H1 (cell line): ENCODE results near the gene TAPT1. TPM values are rescaled to one million over a fixed set of nuclear protein-coding genes. Genes with fewer than 3 reads are reported as not detected.

Experiments
- CTCF ChIA-PET: fragments of 300-600 bp; sonication (Branson Sonifier 250); formaldehyde crosslinking; loops from one replicate; lab custom pipeline; 2021; ENCODE audit not compliant: partially characterized antibody; lab: Charles Lee
- POLR2A ChIA-PET: fragments of 300-600 bp; sonication (Branson Sonifier 250); formaldehyde crosslinking; loops from one replicate; lab custom pipeline; 2021; ENCODE audit warnings: inconsistent platforms; ENCODE audit not compliant: partially characterized antibody; lab: Charles Lee
- DNase-seq, 2 experiments: peaks; one replicate each; pipeline versions ENCODE4 v3.0.0 to v3.0.0-alpha.2; 2010 to 2022; ENCODE audit warnings: low spot score in 2 of 2, low read depth in 1 of 2, mixed read lengths in 1 of 2
- FAIRE-seq: peaks from 2 replicates; lab custom pipeline; 2011; peaks lifted over from hg19 to GRCh38; lab: Jason Lieb, UNC
- H2AFZ ChIP-seq: 2 replicates; pipeline ENCODE4 v1.8.1; 2012; ENCODE audit warnings: low read length, inconsistent platforms
- H2AK5ac ChIP-seq: 2 replicates; pipeline ENCODE4 v1.6.1; 2013; ENCODE audit warnings: low read depth, low read length
- H2BK120ac ChIP-seq: replicated peaks from 2 replicates; pipeline ENCODE3; 2013; ENCODE audit warnings: low read depth, low read length, inconsistent platforms
- H2BK12ac ChIP-seq: 2 replicates; pipeline ENCODE4 v1.6.1; 2013; ENCODE audit warnings: low read depth, low read length
- H2BK15ac ChIP-seq: 2 replicates; pipeline ENCODE4 v1.6.1; 2013; ENCODE audit warnings: low read length
- H2BK20ac ChIP-seq: 2 replicates; pipeline ENCODE4 v1.6.1; 2013; ENCODE audit warnings: low read length
- H2BK5ac ChIP-seq: 2 replicates; pipeline ENCODE4 v1.6.1; 2013; ENCODE audit warnings: low read depth, low read length
- H3K14ac ChIP-seq: 2 replicates; pipeline ENCODE4 v1.6.1; 2013; ENCODE audit warnings: inconsistent platforms; ENCODE audit not compliant: insufficient read length
- H3K18ac ChIP-seq: 2 replicates; pipeline ENCODE4 v1.6.1; 2013; ENCODE audit warnings: low read length; ENCODE audit errors: extremely low read depth
- H3K23ac ChIP-seq: 2 replicates; pipeline ENCODE4 v1.6.1; 2013; ENCODE audit warnings: inconsistent platforms; ENCODE audit not compliant: insufficient read length
- H3K23me2 ChIP-seq: 2 replicates; pipeline ENCODE4 v1.6.1; 2013; ENCODE audit warnings: low read depth, low read length
- H3K27ac ChIP-seq: 2 replicates; pipeline ENCODE4 v1.6.1; 2011; ENCODE audit warnings: low read depth, low read length, inconsistent platforms
- H3K27me3 ChIP-seq, 4 experiments: replicated peaks in 1 of 4; 1 replicate in 1 of 4; 2 replicates in 3 of 4; pipeline versions ENCODE4 v1.6.1 to v1.8.1; 2011 to 2013; ENCODE audit warnings: low read length in 3 of 4, mild to moderate bottlenecking in 3 of 4, inconsistent platforms in 2 of 4, mixed read lengths in 2 of 4, moderate library complexity in 1 of 4; ENCODE audit not compliant: control insufficient read depth in 3 of 4, insufficient read depth in 3 of 4; ENCODE audit errors: extremely low read depth in 1 of 4
- H3K36me3 ChIP-seq, 4 experiments: 2 replicates each; pipeline versions ENCODE4 v1.6.1 to v1.8.1; 2011 to 2013; ENCODE audit warnings: mild to moderate bottlenecking in 4 of 4, low read length in 3 of 4, moderate library complexity in 2 of 4, control low read depth in 1 of 4, inconsistent platforms in 1 of 4; ENCODE audit not compliant: insufficient read depth in 4 of 4, control insufficient read depth in 2 of 4
- H3K4ac ChIP-seq: replicated peaks from 2 replicates; pipeline ENCODE3; 2013; ENCODE audit warnings: low read length, low read depth, mixed read lengths, inconsistent platforms; ENCODE audit not compliant: insufficient read length
- H3K4me1 ChIP-seq, 4 experiments: replicated peaks in 1 of 4; 1 replicate in 1 of 4; 2 replicates in 3 of 4; pipeline versions ENCODE4 v1.6.1 to v1.8.1; 2011 to 2013; ENCODE audit warnings: low read length in 3 of 4, inconsistent platforms in 2 of 4, mixed read lengths in 1 of 4; ENCODE audit not compliant: insufficient read depth in 4 of 4, control insufficient read depth in 3 of 4
- H3K4me2 ChIP-seq, 2 experiments: 2 replicates each; pipeline versions ENCODE4 v1.6.1 to v1.8.1; 2011 to 2013; ENCODE audit warnings: low read depth in 2 of 2, low read length in 2 of 2, control low read depth in 1 of 2, inconsistent platforms in 1 of 2, mild to moderate bottlenecking in 1 of 2; ENCODE audit not compliant: insufficient read depth in 1 of 2
- H3K4me3 ChIP-seq, 4 experiments: fragments of 200-600, 300-600 bp in 1 of 4; sonication (generic), shearing (Covaris generic), sonication (Bioruptor Twin) in 1 of 4; 2 replicates each; pipeline versions ENCODE4 v1.5.1 to v1.8.1; 2011 to 2016; ENCODE audit warnings: low read length in 4 of 4, low read depth in 3 of 4, control low read depth in 2 of 4, inconsistent platforms in 2 of 4, mild to moderate bottlenecking in 2 of 4, mixed read lengths in 1 of 4, moderate library complexity in 1 of 4; ENCODE audit not compliant: insufficient read depth in 2 of 4; ENCODE audit errors: extremely low read depth in 1 of 4
- H3K56ac ChIP-seq: replicated peaks from 2 replicates; pipeline ENCODE3; 2013; ENCODE audit warnings: low read depth, mild to moderate bottlenecking, mixed read lengths, low read length, inconsistent platforms; ENCODE audit not compliant: insufficient read length
- H3K79me1 ChIP-seq: 2 replicates; pipeline ENCODE4 v1.6.1; 2013; ENCODE audit warnings: low read depth, low read length, control low read depth
- H3K79me2 ChIP-seq, 2 experiments: 2 replicates each; pipeline versions ENCODE4 v1.6.1 to v1.8.1; 2012 to 2013; ENCODE audit warnings: low read length in 2 of 2, mild to moderate bottlenecking in 2 of 2, inconsistent platforms in 1 of 2; ENCODE audit not compliant: insufficient read depth in 2 of 2, control insufficient read depth in 1 of 2
- H3K9ac ChIP-seq, 4 experiments: replicated peaks in 1 of 4; 1 replicate in 1 of 4; 2 replicates in 3 of 4; pipeline versions ENCODE4 v1.6.1 to v1.8.1; 2011 to 2013; ENCODE audit warnings: low read depth in 3 of 4, low read length in 3 of 4, control low read depth in 2 of 4, mild to moderate bottlenecking in 2 of 4, moderate library complexity in 2 of 4, inconsistent platforms in 1 of 4; ENCODE audit errors: extremely low read depth in 1 of 4
- H3K9me3 ChIP-seq, 2 experiments: 2 replicates each; pipeline versions ENCODE4 v1.6.1 to v1.8.1; 2012 to 2013; ENCODE audit warnings: mild to moderate bottlenecking in 2 of 2, moderate library complexity in 2 of 2, control low read depth in 1 of 2, inconsistent platforms in 1 of 2, low read depth in 1 of 2, low read length in 1 of 2, mixed read lengths in 1 of 2; ENCODE audit not compliant: insufficient read depth in 2 of 2
- H4K20me1 ChIP-seq, 2 experiments: replicated peaks in 1 of 2; 2 replicates each; pipeline versions ENCODE3 to v1.8.1; 2011 to 2013; ENCODE audit warnings: inconsistent platforms in 2 of 2, low read length in 2 of 2, mild to moderate bottlenecking in 1 of 2; ENCODE audit not compliant: insufficient read depth in 2 of 2, control insufficient read depth in 1 of 2
- H4K5ac ChIP-seq: 2 replicates; pipeline ENCODE4 v1.6.1; 2013; ENCODE audit warnings: low read length, low read depth, mixed read lengths, inconsistent platforms; ENCODE audit not compliant: insufficient read length
- H4K8ac ChIP-seq: 2 replicates; pipeline ENCODE4 v1.8.0; 2013; ENCODE audit warnings: mild to moderate bottlenecking, moderate library complexity, low read length, inconsistent platforms; ENCODE audit not compliant: insufficient read depth; ENCODE audit errors: extremely low read depth
- H4K91ac ChIP-seq: replicated peaks from 2 replicates; pipeline ENCODE3; 2013; ENCODE audit warnings: low read length, mixed read lengths, inconsistent platforms; ENCODE audit not compliant: insufficient read length
- BACH1 ChIP-seq: IDR thresholded peaks from 2 replicates; pipeline ENCODE4 v1.6.1; 2012; ENCODE audit warnings: low read length, improper control_type of control experiment
- CBX8 ChIP-seq: fragments of 300-800, 300-1000 bp; sonication (generic); IDR thresholded peaks from 2 replicates; pipeline ENCODE4 v1.7.1; 2016; ENCODE audit warnings: low read depth, low read length, borderline replicate concordance
- FOSL1 ChIP-seq: IDR thresholded peaks from 2 replicates; pipeline ENCODE4 v1.6.1; 2011; ENCODE audit warnings: mild to moderate bottlenecking, low read depth, low read length, moderate library complexity; ENCODE audit not compliant: insufficient read depth
- GABPA ChIP-seq: IDR thresholded peaks from 2 replicates; pipeline ENCODE4 v1.6.1; 2011; ENCODE audit warnings: mild to moderate bottlenecking, low read length, moderate library complexity, borderline replicate concordance; ENCODE audit not compliant: insufficient read depth
- JUND ChIP-seq: IDR thresholded peaks from 2 replicates; pipeline ENCODE4 v1.6.1; 2011; ENCODE audit warnings: mild to moderate bottlenecking, improper control_type of control experiment, low read length
- NRF1 ChIP-seq: IDR thresholded peaks from 2 replicates; pipeline ENCODE4 v1.6.1; 2011; ENCODE audit warnings: mild to moderate bottlenecking, low read depth, low read length, improper control_type of control experiment
- POLR2A ChIP-seq, 2 experiments: IDR thresholded peaks; 1 replicate in 1 of 2; 2 replicates in 1 of 2; pipeline ENCODE4 v1.6.1; 2011; ENCODE audit warnings: low read depth in 2 of 2, low read length in 2 of 2, mild to moderate bottlenecking in 2 of 2; ENCODE audit errors: control extremely low read depth in 1 of 2
- RBBP5 ChIP-seq: IDR thresholded peaks from 2 replicates; pipeline ENCODE4 v1.7.1; 2012; ENCODE audit warnings: low read depth, mild to moderate bottlenecking, inconsistent platforms, low read length, moderate library complexity, borderline replicate concordance
- RNF2 ChIP-seq: fragments of 200-900, 300-1000 bp; sonication (generic); IDR thresholded peaks from 2 replicates; pipeline ENCODE4 v1.7.1; 2016; ENCODE audit warnings: borderline replicate concordance, low read depth, mild to moderate bottlenecking, antibody characterized with exemption, low read length; ENCODE audit not compliant: poor library complexity, severe bottlenecking; ENCODE audit errors: missing control alignments
- TBP ChIP-seq: IDR thresholded peaks from 2 replicates; pipeline ENCODE4 v1.6.1; 2011; ENCODE audit warnings: low read depth, low read length, improper control_type of control experiment
- TCF12 ChIP-seq: IDR thresholded peaks from 2 replicates; pipeline ENCODE4 v1.6.1; 2011; ENCODE audit warnings: low read depth, mild to moderate bottlenecking, low read length
- TEAD4 ChIP-seq: IDR thresholded peaks from 2 replicates; pipeline ENCODE4 v1.6.1; 2012; ENCODE audit warnings: low read depth, low read length, inconsistent platforms, mixed read lengths
- WGBS, 2 experiments: shearing (Covaris generic) in 1 of 2; methylation state at CpG; one replicate each; pipeline versions ENCODE4 v1.1.6 to v1.1.7; 2013 to 2015; ENCODE audit warnings: low lambda C conversion rate in 2 of 2, mixed read lengths in 2 of 2, inconsistent platforms in 1 of 2, low coverage in 1 of 2, missing lambda C conversion rate in 1 of 2; ENCODE audit not compliant: insufficient replicate concordance in 2 of 2, insufficient coverage in 1 of 2, insufficient read length in 1 of 2; ENCODE audit errors: extremely low coverage in 1 of 2, missing lambda C conversion rate in 1 of 2; 5-methylcytosine and 5-hydroxymethylcytosine counted together
- polyA plus RNA-seq, 7 experiments: library from polyadenylated mRNA; depleted of rRNA in 3 of 7; stranded (reverse) in 5 of 7; unstranded in 2 of 7; fragments of >200 nt in 5 of 7; fragments of 200-250 nt in 2 of 7; gene quantifications; 1 replicate in 5 of 7; 2 replicates in 1 of 7; 4 replicates in 1 of 7; pipeline versions ENCODE4 v1.2.1 to v1.2.3, GENCODE V29; 2011 to 2013; ENCODE audit warnings: missing spikeins in 2 of 7, mixed read lengths in 2 of 7
- total RNA-seq: library from RNA; stranded (reverse); fragmentation: NEBNext Ultra II Directional; extraction: Animal tissue kit (Norgen Biotek cat#: 25700); gene quantifications from 2 replicates; pipeline ENCODE4 v1.2.1, GENCODE V29; 2021
- TF ChIP-seq, protein P1 (sequence below): IDR thresholded peaks from 2 replicates; pipeline ENCODE4 v1.6.1; 2011; ENCODE audit warnings: low read length, improper control_type of control experiment

TAPT1 gene
- total and polyA plus RNA-seq, 2 of the 8 experiments (the other 6 are each of a cell fraction or from before 2014, with no cell fraction given): 4.2 to 15.3 TPM

DNA sequence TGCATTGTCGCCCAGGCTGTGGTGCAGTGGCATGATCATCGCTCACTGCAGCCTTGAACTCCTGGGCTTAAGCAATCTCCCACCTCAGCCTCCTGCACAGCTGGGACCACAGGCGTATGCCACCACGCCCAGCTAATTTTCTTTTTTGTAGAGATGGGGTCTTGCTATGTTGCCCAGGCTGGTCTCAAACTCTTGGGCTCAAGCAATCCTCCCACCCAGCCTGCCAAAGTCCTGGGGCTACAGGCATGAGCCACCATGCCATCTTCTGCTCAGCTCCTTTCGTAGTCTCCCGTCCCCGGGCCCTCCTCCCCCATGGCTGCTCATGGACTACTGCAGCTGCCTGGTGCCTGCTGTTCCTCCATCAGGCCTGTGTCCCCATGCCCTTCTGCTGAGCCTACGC, 58.1 kb downstream of the TAPT1 start:
- Histone ChIP-seq H2AFZ (no peak overlapping the region), H3K4me3 (no peak overlapping the region), H3K4me2 (no peak overlapping the region), H3K23me2 (no peaks in the 10 kb centered on the region), H4K5ac (no peak overlapping the region), H4K8ac (no peak overlapping the region), H3K23ac (no peak overlapping the region), H3K79me1 (no peaks in the 10 kb centered on the region), H3K9me3 (no peaks in the 10 kb centered on the region), H2BK20ac (no peak overlapping the region), H3K79me2 (no peaks in the 10 kb centered on the region), H3K4ac (no peak overlapping the region), H3K4me1 (peaks cover 0 to 8% (median 2%) of the 10 kb centered on the region in 4 experiments; a peak in 3 of 7 replicates), H3K27ac (no peak overlapping the region), H2BK12ac (no peak overlapping the region), H4K91ac (no peak overlapping the region), H3K18ac (no peak overlapping the region), H3K36me3 (peaks cover 0 to 10% (median 0%) of the 10 kb centered on the region in 4 experiments; a peak in 3 of 8 replicates), H3K56ac (no peak overlapping the region), H2BK5ac (no peak overlapping the region), H3K14ac (no peak overlapping the region), H2BK15ac (no peak overlapping the region), H3K27me3 (no peaks in the 10 kb centered on the region), H4K20me1 (no peaks in the 10 kb centered on the region), H2AK5ac (no peak overlapping the region), H2BK120ac (no peak overlapping the region), H3K9ac (no peak overlapping the region)
- WGBS, 2 experiments: 91% methylated on average over 7 of the region's 8 CpGs; no CpG with 5 or more reads in 1 of the 2 experiments
- DNase-seq (no peak), FAIRE-seq (no peak)
- TF ChIP-seq BACH1: no peak
- TF ChIP-seq JUND: no peak
- no peak for TF ChIP-seq CBX8
- TF ChIP-seq TBP: no peak
- TF ChIP-seq, protein P1, sequence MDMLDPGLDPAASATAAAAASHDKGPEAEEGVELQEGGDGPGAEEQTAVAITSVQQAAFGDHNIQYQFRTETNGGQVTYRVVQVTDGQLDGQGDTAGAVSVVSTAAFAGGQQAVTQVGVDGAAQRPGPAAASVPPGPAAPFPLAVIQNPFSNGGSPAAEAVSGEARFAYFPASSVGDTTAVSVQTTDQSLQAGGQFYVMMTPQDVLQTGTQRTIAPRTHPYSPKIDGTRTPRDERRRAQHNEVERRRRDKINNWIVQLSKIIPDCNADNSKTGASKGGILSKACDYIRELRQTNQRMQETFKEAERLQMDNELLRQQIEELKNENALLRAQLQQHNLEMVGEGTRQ: no peak
- no peak for TF ChIP-seq RNF2
- TF ChIP-seq FOSL1: no peak
- no peak for TF ChIP-seq NRF1
- no peak for TF ChIP-seq POLR2A (IDR thresholded peaks at IDR 0.05; ENCODE audit: control extremely low read depth in 1 of 2, low read depth in 2 of 2, low read length in 2 of 2)
- no peak for TF ChIP-seq RBBP5
- TF ChIP-seq TEAD4: no peak
- TF ChIP-seq GABPA: no peak
- TF ChIP-seq TCF12: no peak
- ChIA-PET CTCF (interaction anchor here (0.6 to 1.0 kb wide), 2 partner anchors 14 to 31 kb away, joined by 3 read pairs; no protein-coding TSS in a partner anchor), POLR2A (interaction anchor here (1.4 kb wide), 1 partner anchor 10 kb away, joined by 3 read pairs; no protein-coding TSS in a partner anchor)
